Activated naive CD8-positive, alpha-beta T cell treated with anti-CD3 and anti-CD28 coated beads, Interleukin-2, amount 10 ng/mL, durations not matched to agents 7 days and 5 days (primary cell): ENCODE data around the gene GUCY2F. TPM values are rescaled to one million over a fixed set of nuclear protein-coding genes. Genes with fewer than 3 reads are reported as not detected.

Experiments
- ATAC-seq: fragments of 150-1000 bp; cut with Tn5 transposase; one replicate; pipeline ENCODE4 v1.10.0; 2021; ENCODE audit warnings: low read depth, moderate library complexity
- POLR2A ChIA-PET: fragments of 350-600 bp; sonication (Branson Sonifier 250); formaldehyde crosslinking; loops from one replicate; lab custom pipeline; 2021; ENCODE audit warnings: antibody characterized with exemption; lab: Charles Lee
- DNase-seq: peaks from one replicate; pipeline ENCODE4 v3.0.0; 2021
- H3K27ac Mint-ChIP-seq: one replicate; pipeline ENCODE4 v1.8.0; 2022; ENCODE audit warnings: mild to moderate bottlenecking, mixed read lengths
- H3K27me3 Mint-ChIP-seq: one replicate; pipeline ENCODE4 v1.8.0; 2022; ENCODE audit warnings: mild to moderate bottlenecking, moderate library complexity, mixed read lengths
- H3K36me3 Mint-ChIP-seq: one replicate; pipeline ENCODE4 v1.8.0; 2021; ENCODE audit warnings: mild to moderate bottlenecking, mixed read lengths
- H3K4me1 Mint-ChIP-seq: one replicate; pipeline ENCODE4 v1.8.0; 2021; ENCODE audit warnings: mixed read lengths
- H3K4me3 Mint-ChIP-seq: one replicate; pipeline ENCODE4 v1.8.0; 2022; ENCODE audit warnings: mild to moderate bottlenecking, moderate library complexity, mixed read lengths
- H3K9me3 Mint-ChIP-seq: one replicate; pipeline ENCODE4 v1.8.0; 2021; ENCODE audit warnings: mixed read lengths
- total RNA-seq, 2 experiments: library from RNA; stranded (reverse); gene quantifications; one replicate each; pipeline ENCODE4 v1.2.3, GENCODE V29; 2021

The GUCY2F gene
- total RNA-seq, 2 experiments from 2014 or later: not detected

GRCh38 chrX:109378281-109378680 is 103.6 kb downstream of the GUCY2F start:
- DNase-seq: no peak
- ATAC-seq: no peak
- H3K4me3 Mint-ChIP-seq: no peak overlapping the region
- no peaks in the 10 kb centered on the region for H3K27me3 Mint-ChIP-seq
- POLR2A ChIA-PET: no interaction called here
- H3K9me3 Mint-ChIP-seq: no peaks in the 10 kb centered on the region
- no peaks in the 10 kb centered on the region for H3K36me3 Mint-ChIP-seq
- H3K27ac Mint-ChIP-seq: no peak overlapping the region
- H3K4me1 Mint-ChIP-seq: no peaks in the 10 kb centered on the region

GRCh38 chrX:109374262-109374960 is 107.5 kb downstream of the GUCY2F start:
- POLR2A ChIA-PET: no interaction called here
- H3K36me3 Mint-ChIP-seq: no peaks in the 10 kb centered on the region
- no peak overlapping the region for H3K4me3 Mint-ChIP-seq
- no peak for DNase-seq
- no peaks in the 10 kb centered on the region for H3K27me3 Mint-ChIP-seq
- no peak overlapping the region for H3K27ac Mint-ChIP-seq
- no peaks in the 10 kb centered on the region for H3K4me1 Mint-ChIP-seq
- ATAC-seq: no peak
- no peaks in the 10 kb centered on the region for H3K9me3 Mint-ChIP-seq

- DNase-seq (no peak), ATAC-seq (no peak)
- Mint-ChIP-seq H3K27ac (no peak overlapping the region), H3K4me1 (no peaks in the 10 kb centered on the region), H3K9me3 (no peaks in the 10 kb centered on the region), H3K4me3 (no peak overlapping the region), H3K27me3 (no peaks in the 10 kb centered on the region), H3K36me3 (no peaks in the 10 kb centered on the region)
- POLR2A ChIA-PET: no interaction called here
Observed at GRCh38 chrX:109373468-109373867, 108.4 kb downstream of the GUCY2F start.

- Mint-ChIP-seq H3K36me3 (no peaks in the 10 kb centered on the region), H3K4me1 (no peaks in the 10 kb centered on the region), H3K4me3 (no peak overlapping the region), H3K27me3 (no peaks in the 10 kb centered on the region), H3K27ac (no peak overlapping the region), H3K9me3 (no peaks in the 10 kb centered on the region)
- POLR2A ChIA-PET: no interaction called here
- no peak for ATAC-seq
- no peak for DNase-seq
Observed at GRCh38 chrX:109372716-109373115, 109.2 kb downstream of the GUCY2F start.

GRCh38 chrX:109372291-109372690 is 109.6 kb downstream of the GUCY2F start:
- POLR2A ChIA-PET: no interaction called here
- Mint-ChIP-seq H3K4me1 (no peaks in the 10 kb centered on the region), H3K9me3 (no peaks in the 10 kb centered on the region), H3K36me3 (no peaks in the 10 kb centered on the region), H3K27ac (no peak overlapping the region), H3K4me3 (no peak overlapping the region), H3K27me3 (no peaks in the 10 kb centered on the region)
- no peak for ATAC-seq
- DNase-seq: no peak

- POLR2A ChIA-PET: no interaction called here
Observed at GRCh38 chrX:109362101-109362500, 119.8 kb downstream of the GUCY2F start.

GRCh38 chrX:109360301-109360700 is 121.6 kb downstream of the GUCY2F start:
- no peaks in the 10 kb centered on the region for H3K36me3 Mint-ChIP-seq
- H3K9me3 Mint-ChIP-seq: no peaks in the 10 kb centered on the region
- DNase-seq: no peak
- H3K4me1 Mint-ChIP-seq: no peaks in the 10 kb centered on the region
- POLR2A ChIA-PET: no interaction called here
- H3K4me3 Mint-ChIP-seq: no peak overlapping the region
- no peaks in the 10 kb centered on the region for H3K27me3 Mint-ChIP-seq
- H3K27ac Mint-ChIP-seq: no peak overlapping the region
- no peak for ATAC-seq

More at GRCh38 chrX:109362101-109362500, 119.8 kb downstream of the GUCY2F start:
- no peaks in the 10 kb centered on the region for H3K9me3 Mint-ChIP-seq
- no peaks in the 10 kb centered on the region for H3K27me3 Mint-ChIP-seq
- DNase-seq: no peak
- no peak for ATAC-seq
- no peaks in the 10 kb centered on the region for H3K4me1 Mint-ChIP-seq
- H3K4me3 Mint-ChIP-seq: no peak overlapping the region
- no peak overlapping the region for H3K27ac Mint-ChIP-seq
- H3K36me3 Mint-ChIP-seq: no peaks in the 10 kb centered on the region

GRCh38 chrX:109357706-109358105 is 124.2 kb downstream of the GUCY2F start:
- H3K27ac Mint-ChIP-seq: no peak overlapping the region
- POLR2A ChIA-PET: no interaction called here
- no peaks in the 10 kb centered on the region for H3K27me3 Mint-ChIP-seq

GRCh38 chrX:109356684-109357083 is 125.2 kb downstream of the GUCY2F start:
- DNase-seq: no peak
- H3K4me3 Mint-ChIP-seq: no peak overlapping the region
- H3K27me3 Mint-ChIP-seq: no peaks in the 10 kb centered on the region
- ATAC-seq: no peak
- no peaks in the 10 kb centered on the region for H3K36me3 Mint-ChIP-seq
- H3K27ac Mint-ChIP-seq: no peak overlapping the region
- POLR2A ChIA-PET: no interaction called here
- no peaks in the 10 kb centered on the region for H3K4me1 Mint-ChIP-seq
- no peaks in the 10 kb centered on the region for H3K9me3 Mint-ChIP-seq

More at GRCh38 chrX:109357706-109358105, 124.2 kb downstream of the GUCY2F start:
- no peaks in the 10 kb centered on the region for H3K9me3 Mint-ChIP-seq
- no peak overlapping the region for H3K4me3 Mint-ChIP-seq
- no peak for DNase-seq
- ATAC-seq: no peak
- H3K36me3 Mint-ChIP-seq: no peaks in the 10 kb centered on the region
- no peaks in the 10 kb centered on the region for H3K4me1 Mint-ChIP-seq

GRCh38 chrX:109352066-109352588 is 129.8 kb downstream of the GUCY2F start:
- no peaks in the 10 kb centered on the region for H3K27me3 Mint-ChIP-seq
- no peak overlapping the region for H3K27ac Mint-ChIP-seq
- no peak for ATAC-seq

GRCh38 chrX:109351557-109351956 is 130.3 kb downstream of the GUCY2F start:
- Mint-ChIP-seq H3K4me1 (no peaks in the 10 kb centered on the region), H3K9me3 (no peaks in the 10 kb centered on the region), H3K36me3 (no peaks in the 10 kb centered on the region), H3K4me3 (no peak overlapping the region), H3K27me3 (no peaks in the 10 kb centered on the region), H3K27ac (no peak overlapping the region)
- POLR2A ChIA-PET: no interaction called here
- ATAC-seq: no peak
- DNase-seq: no peak

More at GRCh38 chrX:109352066-109352588, 129.8 kb downstream of the GUCY2F start:
- H3K4me1 Mint-ChIP-seq: no peaks in the 10 kb centered on the region
- POLR2A ChIA-PET: no interaction called here
- no peaks in the 10 kb centered on the region for H3K36me3 Mint-ChIP-seq
- DNase-seq: no peak
- no peak overlapping the region for H3K4me3 Mint-ChIP-seq
- H3K9me3 Mint-ChIP-seq: no peaks in the 10 kb centered on the region

GRCh38 chrX:109350551-109350950 is 131.3 kb downstream of the GUCY2F start:
- DNase-seq (no peak), ATAC-seq (no peak)
- POLR2A ChIA-PET: no interaction called here
- Mint-ChIP-seq H3K36me3 (no peaks in the 10 kb centered on the region), H3K4me3 (no peak overlapping the region), H3K4me1 (no peaks in the 10 kb centered on the region), H3K27me3 (no peaks in the 10 kb centered on the region), H3K9me3 (no peaks in the 10 kb centered on the region), H3K27ac (no peak overlapping the region)

GRCh38 chrX:109350051-109350450 is 131.8 kb downstream of the GUCY2F start:
- Mint-ChIP-seq H3K27me3 (no peaks in the 10 kb centered on the region), H3K9me3 (no peaks in the 10 kb centered on the region), H3K36me3 (no peaks in the 10 kb centered on the region), H3K27ac (no peak overlapping the region), H3K4me3 (no peak overlapping the region), H3K4me1 (no peaks in the 10 kb centered on the region)
- ATAC-seq (no peak), DNase-seq (no peak)
- POLR2A ChIA-PET: no interaction called here

- POLR2A ChIA-PET: no interaction called here
- no peaks in the 10 kb centered on the region for H3K9me3 Mint-ChIP-seq
- no peak for ATAC-seq
Observed at GRCh38 chrX:109347632-109348031, 134.3 kb downstream of the GUCY2F start.

More at GRCh38 chrX:109347632-109348031, 134.3 kb downstream of the GUCY2F start:
- H3K4me3 Mint-ChIP-seq: no peak overlapping the region
- no peak for DNase-seq
- no peaks in the 10 kb centered on the region for H3K36me3 Mint-ChIP-seq
- H3K27me3 Mint-ChIP-seq: no peaks in the 10 kb centered on the region
- no peaks in the 10 kb centered on the region for H3K4me1 Mint-ChIP-seq
- H3K27ac Mint-ChIP-seq: no peak overlapping the region
